NCI-H1417 (cell line): ENCODE results near the gene PJA2.
"Not testable (repeated sequence)": the region's sequence is repeated elsewhere in the genome, so short reads cannot be mapped to it uniquely, and the experiment has no call there.

Source experiments
- DNase-seq, 3 experiments: peaks; one replicate each; lab custom pipeline; 2025; lab: John Stamatoyannopoulos, UW

PJA2 gene, protein sequence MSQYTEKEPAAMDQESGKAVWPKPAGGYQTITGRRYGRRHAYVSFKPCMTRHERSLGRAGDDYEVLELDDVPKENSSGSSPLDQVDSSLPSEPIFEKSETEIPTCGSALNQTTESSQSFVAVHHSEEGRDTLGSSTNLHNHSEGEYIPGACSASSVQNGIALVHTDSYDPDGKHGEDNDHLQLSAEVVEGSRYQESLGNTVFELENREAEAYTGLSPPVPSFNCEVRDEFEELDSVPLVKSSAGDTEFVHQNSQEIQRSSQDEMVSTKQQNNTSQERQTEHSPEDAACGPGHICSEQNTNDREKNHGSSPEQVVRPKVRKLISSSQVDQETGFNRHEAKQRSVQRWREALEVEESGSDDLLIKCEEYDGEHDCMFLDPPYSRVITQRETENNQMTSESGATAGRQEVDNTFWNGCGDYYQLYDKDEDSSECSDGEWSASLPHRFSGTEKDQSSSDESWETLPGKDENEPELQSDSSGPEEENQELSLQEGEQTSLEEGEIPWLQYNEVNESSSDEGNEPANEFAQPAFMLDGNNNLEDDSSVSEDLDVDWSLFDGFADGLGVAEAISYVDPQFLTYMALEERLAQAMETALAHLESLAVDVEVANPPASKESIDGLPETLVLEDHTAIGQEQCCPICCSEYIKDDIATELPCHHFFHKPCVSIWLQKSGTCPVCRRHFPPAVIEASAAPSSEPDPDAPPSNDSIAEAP

GRCh38 chr5:109409844-109410388 lies at the start of gene PJA2:
TSS of gene PJA2 (minus strand) at chr5:109409974. CDS start at chr5:109383433, 26,541 bp downstream.
- peak; percentile 95 to 100 (median 99) for DNase-seq

DNA sequence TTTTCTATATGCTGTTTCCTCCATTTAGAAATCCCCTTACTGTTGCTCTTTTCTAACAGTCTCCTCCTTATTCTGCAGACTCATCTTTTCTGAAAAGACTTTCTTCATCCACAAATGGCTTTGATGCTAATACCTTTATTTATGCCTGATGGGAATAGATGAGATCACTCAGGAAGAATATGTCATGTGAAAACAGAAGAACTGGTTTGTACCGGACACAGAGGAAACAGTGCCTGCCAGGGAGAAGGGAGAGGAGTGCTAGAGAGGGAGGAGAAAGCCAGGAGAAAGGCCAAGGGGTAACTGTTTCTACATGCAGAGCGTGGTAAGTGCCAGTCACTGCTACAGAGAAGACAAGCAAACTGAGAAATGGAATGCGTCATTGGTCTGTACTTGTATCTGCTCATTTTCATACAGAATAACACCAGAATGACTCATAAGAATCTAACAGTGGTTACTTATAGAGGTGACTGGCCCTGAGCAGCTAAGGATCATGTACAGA lies 45.9 kb upstream of the PJA2 start:
- DNase-seq: no peak

DNA sequence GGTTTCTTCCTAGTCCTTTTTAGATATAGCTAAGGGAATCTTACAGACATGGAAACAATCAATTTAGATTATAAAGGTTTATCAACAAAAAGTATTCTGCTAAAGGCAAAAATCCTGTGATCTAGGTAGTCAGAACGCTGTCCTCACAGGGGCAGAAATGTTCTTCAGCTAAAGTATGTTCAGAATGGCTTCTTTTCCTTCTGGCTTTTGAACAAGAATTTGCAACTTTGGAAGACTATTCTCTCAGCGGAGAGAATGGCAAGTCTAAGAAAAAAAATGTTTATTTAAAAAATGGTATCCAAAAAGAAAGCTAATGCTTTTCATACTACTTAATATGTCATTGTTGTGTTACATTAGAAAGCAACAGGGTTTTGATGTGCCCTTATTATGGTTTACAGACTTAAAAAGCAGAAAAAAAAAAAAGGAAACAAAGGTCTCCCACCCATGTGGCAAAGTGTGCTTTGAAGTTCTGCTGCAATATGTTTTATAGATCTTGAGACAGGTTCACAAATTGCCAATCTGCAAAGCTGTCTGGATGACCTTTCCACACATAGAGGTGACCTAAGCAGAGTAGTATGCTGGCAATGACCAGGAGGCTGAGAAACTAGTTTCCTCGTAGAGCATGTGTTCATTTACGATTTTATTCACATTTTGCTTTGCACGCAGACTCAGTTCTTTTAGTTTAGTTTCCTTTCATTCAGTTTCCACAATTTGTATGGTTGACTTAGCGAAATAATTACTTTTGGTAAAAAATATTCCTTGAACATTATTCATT lies 45.1 kb upstream of the PJA2 start:
- no peak for DNase-seq

GRCh38 chr5:109453251-109453650 lies 43.5 kb upstream of the PJA2 start:
- no peak for DNase-seq

DNA sequence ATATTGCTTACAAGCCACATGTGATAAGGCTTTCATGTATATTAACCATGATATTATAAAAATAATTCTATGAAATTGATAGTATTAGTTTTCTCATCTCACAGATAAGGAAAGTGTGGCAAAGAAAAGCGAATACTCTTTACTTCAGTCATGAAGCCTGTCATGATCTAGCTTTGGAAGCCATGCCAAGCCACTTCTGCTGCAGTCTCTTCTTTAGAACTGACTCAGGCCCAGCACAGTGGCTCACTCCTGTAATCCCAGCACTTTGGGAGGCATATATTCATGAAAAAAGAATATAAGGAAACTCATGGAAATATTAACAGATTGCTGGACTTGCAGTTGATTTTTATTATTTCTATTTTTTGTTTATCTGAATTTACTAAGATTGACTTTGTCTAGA lies 42.9 kb upstream of the PJA2 start:
- DNase-seq: no peak

DNA sequence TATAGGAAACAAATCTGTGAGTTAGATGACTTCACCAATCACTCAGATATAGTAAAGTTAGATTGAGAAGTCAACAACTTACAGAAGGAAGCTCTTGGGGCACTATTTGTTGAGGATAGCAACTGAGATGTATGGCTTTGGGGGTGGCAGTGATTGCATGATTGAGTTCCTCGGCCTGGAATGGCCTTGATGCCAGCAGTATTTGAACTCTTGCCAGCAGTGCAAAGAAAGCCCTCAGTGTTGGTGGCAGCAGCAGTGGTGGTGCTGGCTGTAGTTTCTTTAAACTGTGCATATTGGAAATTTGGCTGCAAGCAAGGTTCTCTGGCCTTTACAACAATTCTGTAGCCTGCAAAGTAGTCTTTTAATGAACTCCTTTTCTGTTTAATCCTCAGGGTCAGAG lies 41.4 kb upstream of the PJA2 start:
- no peak for DNase-seq

- DNase-seq: no peak
These were observed 40.5 kb upstream of the PJA2 start for GRCh38 chr5:109450129-109450877.

- no peak for DNase-seq
These were observed 39.1 kb upstream of the PJA2 start for GRCh38 chr5:109448838-109449237.

GRCh38 chr5:109439590-109439989 lies 29.8 kb upstream of the PJA2 start:
- DNase-seq: no peak

GRCh38 chr5:109426075-109426474 lies 16.3 kb upstream of the PJA2 start:
- DNase-seq: no peak

- DNase-seq: not testable (repeated sequence)
These were observed 15.7 kb upstream of the PJA2 start for GRCh38 chr5:109425521-109425920.

GRCh38 chr5:109421956-109422355 lies 12.2 kb upstream of the PJA2 start:
- DNase-seq: no peak

GRCh38 chr5:109418712-109419352 lies 9.1 kb upstream of the PJA2 start:
- no peak for DNase-seq

DNA sequence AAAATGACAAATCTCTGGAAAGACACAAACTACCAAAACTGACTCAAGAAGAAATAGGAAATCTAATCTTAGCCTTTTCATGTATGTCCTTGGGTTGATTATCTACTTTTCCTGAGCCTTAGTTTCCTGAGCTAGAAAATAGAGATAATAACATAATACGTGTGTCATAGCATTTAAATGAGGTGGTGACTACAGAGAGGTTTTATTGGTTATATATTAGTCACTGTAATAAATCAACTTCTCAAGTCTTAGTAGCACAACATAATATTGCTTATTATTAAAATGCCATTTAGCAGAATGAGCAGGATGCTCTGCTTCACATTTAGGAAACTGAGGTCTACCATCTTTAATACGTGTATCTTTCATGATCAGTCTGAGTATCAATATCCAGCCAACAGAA lies 7.1 kb upstream of the PJA2 start:
- DNase-seq: no peak

GRCh38 chr5:109413921-109414461 lies 4.2 kb upstream of the PJA2 start:
- not testable (repeated sequence) for DNase-seq

GRCh38 chr5:109413458-109413857 lies 3.7 kb upstream of the PJA2 start:
- DNase-seq: peak in 2 of 3 experiments; percentile 52 to 76

DNA sequence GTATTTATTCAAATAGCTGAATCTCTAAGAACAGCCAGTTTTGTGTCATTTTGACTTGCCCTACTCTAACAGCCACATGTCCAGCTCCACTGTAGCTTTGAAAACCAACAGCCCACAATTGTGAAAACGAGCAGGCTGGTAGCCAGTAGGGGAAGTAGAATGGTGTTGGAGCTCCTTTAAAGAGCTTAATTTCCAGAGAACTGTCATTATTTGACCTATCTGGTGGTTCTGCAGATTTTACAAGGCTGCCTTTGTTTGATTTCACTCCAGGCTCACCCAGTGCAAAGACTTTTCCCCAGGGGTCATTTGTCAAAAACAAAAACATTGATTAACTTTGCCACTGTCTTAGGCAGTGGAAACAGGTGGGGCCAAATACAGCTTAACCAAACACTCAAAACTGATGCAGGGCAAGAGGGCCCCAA lies 3.2 kb upstream of the PJA2 start:
- no peak for DNase-seq

- DNase-seq: peak in 1 of 3 experiments; percentile 3
These were observed 1.9 kb upstream of the PJA2 start for GRCh38 chr5:109411627-109412026.

DNA sequence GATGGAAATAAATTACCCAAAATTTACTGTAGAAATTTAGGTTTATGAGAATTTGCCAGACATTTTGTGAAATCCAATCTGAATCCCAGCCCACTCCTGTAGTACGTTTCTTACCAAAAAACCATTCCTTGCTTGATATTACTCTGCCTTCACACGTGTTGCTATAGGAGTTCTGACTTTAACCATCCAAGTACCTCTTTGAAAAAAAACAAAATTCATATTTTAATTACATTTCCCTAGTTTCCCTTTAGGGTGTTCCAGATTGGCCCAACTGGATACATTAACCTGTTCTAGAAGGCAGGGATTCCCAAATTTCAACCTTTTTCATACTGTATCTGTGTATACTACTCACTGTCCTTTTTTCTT lies 1.4 kb upstream of the PJA2 start:
- DNase-seq: no peak

- DNase-seq: peak; percentile 55 to 68 (median 56)
These were observed 795 bp upstream of the PJA2 start for GRCh38 chr5:109410389-109411148.
